HepG2 (cell line): ENCODE results near the gene AADACL4. TPM values are rescaled to one million over a fixed set of nuclear protein-coding genes. Genes with fewer than 3 reads are reported as not detected.

Source experiments
- AKAP8 ChIP-seq: sonication (generic); formaldehyde crosslinking; IDR thresholded peaks from 2 replicates; pipeline ENCODE4 v1.5.1; 2020; ENCODE audit warnings: mild to moderate bottlenecking, missing genetic modification reagents
- ATAD3A ChIP-seq: sonication (generic); formaldehyde crosslinking; IDR thresholded peaks from 2 replicates; pipeline ENCODE4 v1.4.0; 2020; ENCODE audit warnings: missing genetic modification reagents
- DDIT3 ChIP-seq: sonication (generic); formaldehyde crosslinking; IDR thresholded peaks from 2 replicates; pipeline ENCODE4 v1.4.0; 2020; ENCODE audit warnings: mild to moderate bottlenecking, missing genetic modification reagents
- ETV5 ChIP-seq: IDR thresholded peaks from 2 replicates; pipeline ENCODE4 v1.6.1; 2018; ENCODE audit warnings: missing biosample characterization, missing genetic modification reagents, inconsistent platforms, borderline replicate concordance
- KIAA2018 ChIP-seq: sonication (generic); formaldehyde crosslinking; IDR thresholded peaks from 2 replicates; pipeline ENCODE4 v1.5.0; 2020; ENCODE audit warnings: mild to moderate bottlenecking, missing genetic modification reagents, borderline replicate concordance
- MLLT10 ChIP-seq: sonication (generic); formaldehyde crosslinking; IDR thresholded peaks from 2 replicates; pipeline ENCODE4 v1.4.0; 2020; ENCODE audit warnings: missing genetic modification reagents
- MXI1 ChIP-seq: IDR thresholded peaks from 3 replicates; pipeline ENCODE4 v1.6.1; 2012; ENCODE audit warnings: low read depth, low read length, inconsistent platforms, borderline replicate concordance
- NR2F2 ChIP-seq: IDR thresholded peaks from 2 replicates; pipeline ENCODE4 v1.6.1; 2012; ENCODE audit warnings: low read depth, inconsistent platforms, borderline replicate concordance
- PLSCR1 ChIP-seq: sonication (generic); formaldehyde crosslinking; IDR thresholded peaks from 2 replicates; pipeline ENCODE4 v1.5.0; 2020; ENCODE audit warnings: missing genetic modification reagents, mild to moderate bottlenecking, borderline replicate concordance
- TARDBP ChIP-seq: sonication (generic); formaldehyde crosslinking; IDR thresholded peaks from 2 replicates; pipeline ENCODE4 v1.8.0; 2022; ENCODE audit warnings: mild to moderate bottlenecking, missing genetic modification reagents
- TP53 ChIP-seq: sonication (generic); formaldehyde crosslinking; conservative IDR thresholded peaks from 2 replicates; pipeline ENCODE4 v1.4.0; 2020; ENCODE audit warnings: missing genetic modification reagents
- ZFP91 ChIP-seq: sonication (generic); formaldehyde crosslinking; IDR thresholded peaks from 2 replicates; pipeline ENCODE4 v1.9.0; 2022; ENCODE audit warnings: missing genetic modification reagents, mild to moderate bottlenecking, borderline replicate concordance
- ZNF275 ChIP-seq: sonication (generic); formaldehyde crosslinking; IDR thresholded peaks from 2 replicates; pipeline ENCODE4 v1.8.0; 2022; ENCODE audit warnings: missing genetic modification reagents, mild to moderate bottlenecking, inconsistent platforms, borderline replicate concordance
- ZNF362 ChIP-seq: sonication (generic); formaldehyde crosslinking; IDR thresholded peaks from 2 replicates; pipeline ENCODE4 v1.4.0; 2020; ENCODE audit warnings: missing genetic modification reagents, mild to moderate bottlenecking, borderline replicate concordance
- polyA plus RNA-seq, 8 experiments: library from polyadenylated mRNA; depleted of rRNA in 3 of 8; stranded (reverse) in 7 of 8; unstranded in 1 of 8; fragments of >200 nt; fragmentation: Illumina TruSeq in 4 of 8; extraction: Trizol in 4 of 8; gene quantifications; 2 replicates each; pipeline versions ENCODE4 v1.2.1 to v1.2.3, GENCODE V29; 2011 to 2016; ENCODE audit warnings: low read depth in 4 of 8, missing spikeins in 1 of 8, mixed read lengths in 1 of 8; ENCODE audit not compliant: insufficient read depth in 1 of 8
- total RNA-seq, 5 experiments: library from RNA; depleted of rRNA; stranded (reverse); fragments of >200 nt; fragmentation: Illumina TruSeq; extraction: Trizol; gene quantifications; 2 replicates each; pipeline ENCODE4 v1.2.3, GENCODE V29; 2016; ENCODE audit warnings: low read depth in 1 of 5

Gene AADACL4
- total and polyA plus RNA-seq, 2 of the 13 experiments (the other 11 are each of a cell fraction or from before 2014, with no cell fraction given) = not detected

- TF ChIP-seq KIAA2018 (CRISPR knock-in tag) (no peak), MXI1 (no peak; the same call in 2 of the 3 replicates), DDIT3 (CRISPR knock-in tag) (no peak), AKAP8 (CRISPR knock-in tag) (no peak; the same call in 1 of the 2 replicates), ZNF275 (CRISPR knock-in tag) (peak; percentile 87; the same call in 1 of the 2 replicates), ZNF362 (CRISPR knock-in tag) (peak; percentile 88), ZFP91 (peak; percentile 95), PLSCR1 (CRISPR knock-in tag) (peak; percentile 88; the same call in 1 of the 2 replicates), TARDBP (CRISPR knock-in tag) (no peak; the same call in none of the 2 replicates), ATAD3A (CRISPR knock-in tag) (no peak), TP53 (peak; percentile 61; the same call in 1 of the 2 replicates), MLLT10 (CRISPR knock-in tag) (no peak), ETV5 (CRISPR knock-in tag) (peak; percentile 68; the same call in 1 of the 2 replicates), NR2F2 (peak; percentile 90)
These were observed 27.8 kb upstream of the AADACL4 start (continued) for GRCh38 chr1:12615865-12616708.
